ENCODE results near the gene FILIP1. TPM values are rescaled to one million over a fixed set of nuclear protein-coding genes. Genes with fewer than 3 reads are reported as not detected.

Gene FILIP1
- polyA plus RNA-seq, 2 of the 4 experiments (the other 2 are of a cell fraction) = 2.3 to 15.6 TPM

DNA sequence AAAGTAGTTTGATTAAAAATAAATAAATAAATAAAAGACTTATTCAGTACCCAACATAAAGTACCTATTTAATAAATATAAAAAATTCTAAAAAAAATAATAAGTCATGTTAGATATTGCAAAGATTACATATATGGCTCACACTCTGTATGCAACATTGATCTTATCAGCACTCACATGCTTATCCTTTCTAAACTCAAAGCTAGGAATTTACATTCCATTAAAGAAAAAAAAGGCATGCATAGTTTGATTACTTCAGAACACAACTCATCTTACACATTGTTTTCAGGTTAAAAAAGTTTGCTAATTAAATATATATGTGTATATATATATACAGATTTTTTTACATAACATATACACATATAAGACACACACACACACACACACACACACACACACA is 96.4 kb downstream of the FILIP1 start:
- Histone ChIP-seq H3K4me3 (no peak overlapping the region), H3K4me2 (peak overlapping the region; percentile 51; the same call in 2 of the 3 replicates), H3K9me3 (no peaks in the 10 kb centered on the region), H3K4me1 (peaks cover 17% of the 10 kb centered on the region), H3K27ac (no peak overlapping the region; a peak in 1 of 6 replicates)
- ATAC-seq = no peak
- no peak for FAIRE-seq
- ChIA-PET CTCF (interaction anchor here (1.0 kb wide), 1 partner anchor 11 kb away, joined by 4 read pairs; no protein-coding TSS in a partner anchor), POLR2A (no interaction called here)
- TF ChIP-seq ZSCAN20 (CRISPR knock-in tag; IDR thresholded peaks at IDR 0.05) = no peak
- TF ChIP-seq, protein P1, sequence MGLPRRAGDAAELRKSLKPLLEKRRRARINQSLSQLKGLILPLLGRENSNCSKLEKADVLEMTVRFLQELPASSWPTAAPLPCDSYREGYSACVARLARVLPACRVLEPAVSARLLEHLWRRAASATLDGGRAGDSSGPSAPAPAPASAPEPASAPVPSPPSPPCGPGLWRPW (IDR thresholded peaks at IDR 0.05) = no peak
- TF ChIP-seq HEYL (CRISPR knock-in tag; IDR thresholded peaks at IDR 0.05) = no peak
- TF ChIP-seq, protein P2, sequence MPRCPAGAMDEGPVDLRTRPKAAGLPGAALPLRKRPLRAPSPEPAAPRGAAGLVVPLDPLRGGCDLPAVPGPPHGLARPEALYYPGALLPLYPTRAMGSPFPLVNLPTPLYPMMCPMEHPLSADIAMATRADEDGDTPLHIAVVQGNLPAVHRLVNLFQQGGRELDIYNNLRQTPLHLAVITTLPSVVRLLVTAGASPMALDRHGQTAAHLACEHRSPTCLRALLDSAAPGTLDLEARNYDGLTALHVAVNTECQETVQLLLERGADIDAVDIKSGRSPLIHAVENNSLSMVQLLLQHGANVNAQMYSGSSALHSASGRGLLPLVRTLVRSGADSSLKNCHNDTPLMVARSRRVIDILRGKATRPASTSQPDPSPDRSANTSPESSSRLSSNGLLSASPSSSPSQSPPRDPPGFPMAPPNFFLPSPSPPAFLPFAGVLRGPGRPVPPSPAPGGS (IDR thresholded peaks at IDR 0.05) = no peak
- no peak for TF ChIP-seq ELK1 (IDR thresholded peaks at IDR 0.05; ENCODE audit: low read depth, low read length)
- TF ChIP-seq SMC3 (IDR thresholded peaks at IDR 0.05) = no peak
- TF ChIP-seq RAD21 (conservative IDR thresholded peaks at IDR 0.05 in 1 of 2, IDR thresholded peaks at IDR 0.05 in 1 of 2) = no peak
- DNase-seq (ENCODE audit: low read depth in 1 of 2, low spot score in 1 of 2) = no peak

GRCh38 chr6:75396005-75396800 is 97.4 kb downstream of the FILIP1 start:
- POLR2A ChIA-PET = no interaction called here
- no peak overlapping the region for H3K4me2 ChIP-seq
- FAIRE-seq = no peak
- H3K9me3 ChIP-seq = no peaks in the 10 kb centered on the region
- H3K4me3 ChIP-seq = no peak overlapping the region
- no peak for DNase-seq (ENCODE audit: low read depth in 1 of 2, low spot score in 1 of 2)
- TF ChIP-seq KDM1A (IDR thresholded peaks at IDR 0.05; ENCODE audit: low read depth) = no peak
- no peak for TF ChIP-seq TP53 (CRISPR knock-in tag; IDR thresholded peaks at IDR 0.05)
- TF ChIP-seq HOXA7 (CRISPR knock-in tag; IDR thresholded peaks at IDR 0.05) = no peak
- no peak for TF ChIP-seq RAD21 (conservative IDR thresholded peaks at IDR 0.05 in 1 of 2, IDR thresholded peaks at IDR 0.05 in 1 of 2)
- TF ChIP-seq ZFP36 (IDR thresholded peaks at IDR 0.05; ENCODE audit: borderline replicate concordance, partially characterized antibody) = no peak
- no peak for TF ChIP-seq FOXS1 (CRISPR knock-in tag; IDR thresholded peaks at IDR 0.05)
- TF ChIP-seq, protein P3, sequence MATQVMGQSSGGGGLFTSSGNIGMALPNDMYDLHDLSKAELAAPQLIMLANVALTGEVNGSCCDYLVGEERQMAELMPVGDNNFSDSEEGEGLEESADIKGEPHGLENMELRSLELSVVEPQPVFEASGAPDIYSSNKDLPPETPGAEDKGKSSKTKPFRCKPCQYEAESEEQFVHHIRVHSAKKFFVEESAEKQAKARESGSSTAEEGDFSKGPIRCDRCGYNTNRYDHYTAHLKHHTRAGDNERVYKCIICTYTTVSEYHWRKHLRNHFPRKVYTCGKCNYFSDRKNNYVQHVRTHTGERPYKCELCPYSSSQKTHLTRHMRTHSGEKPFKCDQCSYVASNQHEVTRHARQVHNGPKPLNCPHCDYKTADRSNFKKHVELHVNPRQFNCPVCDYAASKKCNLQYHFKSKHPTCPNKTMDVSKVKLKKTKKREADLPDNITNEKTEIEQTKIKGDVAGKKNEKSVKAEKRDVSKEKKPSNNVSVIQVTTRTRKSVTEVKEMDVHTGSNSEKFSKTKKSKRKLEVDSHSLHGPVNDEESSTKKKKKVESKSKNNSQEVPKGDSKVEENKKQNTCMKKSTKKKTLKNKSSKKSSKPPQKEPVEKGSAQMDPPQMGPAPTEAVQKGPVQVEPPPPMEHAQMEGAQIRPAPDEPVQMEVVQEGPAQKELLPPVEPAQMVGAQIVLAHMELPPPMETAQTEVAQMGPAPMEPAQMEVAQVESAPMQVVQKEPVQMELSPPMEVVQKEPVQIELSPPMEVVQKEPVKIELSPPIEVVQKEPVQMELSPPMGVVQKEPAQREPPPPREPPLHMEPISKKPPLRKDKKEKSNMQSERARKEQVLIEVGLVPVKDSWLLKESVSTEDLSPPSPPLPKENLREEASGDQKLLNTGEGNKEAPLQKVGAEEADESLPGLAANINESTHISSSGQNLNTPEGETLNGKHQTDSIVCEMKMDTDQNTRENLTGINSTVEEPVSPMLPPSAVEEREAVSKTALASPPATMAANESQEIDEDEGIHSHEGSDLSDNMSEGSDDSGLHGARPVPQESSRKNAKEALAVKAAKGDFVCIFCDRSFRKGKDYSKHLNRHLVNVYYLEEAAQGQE (IDR thresholded peaks at IDR 0.05) = no peak
- TF ChIP-seq NFE2L2 (conservative IDR thresholded peaks at IDR 0.05; ENCODE audit: low read length) = no peak
- H3K27ac ChIP-seq = peak overlapping the region in 1 of 2 experiments; percentile 16; a peak in 1 of 6 replicates
- H3K4me1 ChIP-seq = peaks cover 19% of the 10 kb centered on the region
- no peak for ATAC-seq
- CTCF ChIA-PET = interaction anchor here (1.0 kb wide), 1 partner anchor 10 kb away, joined by 4 read pairs; no protein-coding TSS in a partner anchor
- 95% methylated on average over 6 of the region's 6 CpGs for WGBS (ENCODE audit: missing lambda C conversion rate)

DNA sequence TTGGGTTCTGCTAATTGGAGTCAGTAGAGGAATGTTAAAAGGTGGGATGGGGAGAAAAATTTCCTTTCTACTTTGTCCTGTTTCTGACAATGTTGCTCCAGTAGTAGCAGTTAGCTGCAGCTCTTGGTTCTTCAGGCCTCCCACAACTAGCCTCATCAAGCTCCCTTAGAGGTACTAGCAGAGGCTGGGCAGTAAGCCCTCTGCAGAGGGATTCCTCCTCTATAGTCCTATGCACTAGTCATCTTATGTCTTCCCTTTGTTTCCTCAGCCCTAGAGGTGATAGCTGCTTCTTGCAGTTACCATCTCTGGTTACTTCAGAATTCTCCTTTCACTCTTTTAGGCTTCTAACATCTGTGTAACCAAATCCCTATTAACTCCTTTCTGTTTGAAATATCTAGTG is 99.8 kb downstream of the FILIP1 start:
- DNase-seq (ENCODE audit: low read depth in 1 of 2, low spot score in 1 of 2) (no peak), ATAC-seq (no peak), FAIRE-seq (no peak)
- ChIA-PET POLR2A (no interaction called here), CTCF (interaction anchor here (0.9 kb wide), 1 partner anchor 13 kb away, joined by 3 read pairs; no protein-coding TSS in a partner anchor)
- H3K4me2 ChIP-seq = no peak overlapping the region
- no peak overlapping the region; a peak in 1 of 6 replicates for H3K27ac ChIP-seq
- H3K4me3 ChIP-seq = no peak overlapping the region
- no peaks in the 10 kb centered on the region for H3K9me3 ChIP-seq
- peaks cover 19% of the 10 kb centered on the region for H3K4me1 ChIP-seq
- TF ChIP-seq TP53 (CRISPR knock-in tag; IDR thresholded peaks at IDR 0.05) (no peak), SMC3 (IDR thresholded peaks at IDR 0.05) (no peak), RFX5 (IDR thresholded peaks at IDR 0.05) (no peak), KDM1A (IDR thresholded peaks at IDR 0.05; ENCODE audit: low read depth) (no peak), SREBF2 (IDR thresholded peaks at IDR 0.05) (no peak), EHF (CRISPR knock-in tag; IDR thresholded peaks at IDR 0.05) (no peak), CBX2 (IDR thresholded peaks at IDR 0.05; ENCODE audit: borderline replicate concordance, low read depth) (no peak), BHLHE40 (IDR thresholded peaks at IDR 0.05; ENCODE audit: low read depth, low read length) (no peak), ZC3H11A (IDR thresholded peaks at IDR 0.05) (no peak), POLR2AphosphoS2 (conservative IDR thresholded peaks at IDR 0.05; ENCODE audit: low read length) (no peak), ESRRA (IDR thresholded peaks at IDR 0.05; ENCODE audit: borderline replicate concordance, low read length) (no peak), ZFP36 (IDR thresholded peaks at IDR 0.05; ENCODE audit: borderline replicate concordance, partially characterized antibody) (no peak), ZSCAN20 (CRISPR knock-in tag; IDR thresholded peaks at IDR 0.05) (no peak)
- TF ChIP-seq, protein P3 (IDR thresholded peaks at IDR 0.05) = no peak

Data from A549 (cell line).